Testis (tissue), 3 donors: Measurements from ENCODE around the gene EDAR. TPM values are rescaled to one million over a fixed set of nuclear protein-coding genes. Genes with fewer than 3 reads are reported as not detected.

Experiments used
- DNase-seq: peaks from one replicate; pipeline ENCODE4 v3.0.0-alpha.2; 2019
- H3K27ac ChIP-seq, 2 donors: fragments of 200-600 bp; sonication (generic); one replicate each; pipeline ENCODE4 v1.5.1; 2019
- H3K27me3 ChIP-seq: fragments of 200-600 bp; sonication (generic); one replicate; pipeline ENCODE4 v1.5.1; 2019
- H3K36me3 ChIP-seq: fragments of 200-600 bp; sonication (generic); one replicate; pipeline ENCODE4 v1.5.1; 2017; ENCODE audit warnings: low read depth; ENCODE audit errors: missing control alignments
- H3K4me1 ChIP-seq: fragments of 200-600 bp; sonication (generic); one replicate; pipeline ENCODE4 v1.5.1; 2019
- H3K4me3 ChIP-seq, 2 donors: fragments of 200-600 bp; sonication (generic); one replicate each; pipeline ENCODE4 v1.5.1; 2017 to 2019
- H3K9me3 ChIP-seq: fragments of 200-600 bp; sonication (generic); one replicate; pipeline ENCODE4 v1.5.1; 2017
- POLR2A ChIP-seq: fragments of 450-650 bp; IDR thresholded peaks from one replicate; pipeline ENCODE4 v1.6.1; 2017; ENCODE audit warnings: antibody characterized with exemption, mild to moderate bottlenecking, moderate library complexity
- WGBS, 2 donors: methylation state at CpG; one replicate each; pipeline ENCODE4 v1.1.5; 2018; 5-methylcytosine and 5-hydroxymethylcytosine counted together
- intact Hi-C: fragments of 100-400 bp; cut with DNase I; formaldehyde crosslinking; loops from one replicate; pipeline ENCODE4 v1.15.1; 2023; ENCODE audit warnings: low total_unique reads
- polyA plus RNA-seq: library from polyadenylated mRNA; stranded (reverse); fragments of 350-450 nt; fragmentation: Illumina TruSeq; extraction: RNeasy Lipid Tissue Mini Kit (QIAGEN cat#74804); gene quantifications from one replicate; pipeline ENCODE4 v1.2.3, GENCODE V29; 2014; ENCODE audit warnings: low read depth, low replicate concordance; ENCODE audit not compliant: insufficient read depth
- total RNA-seq, 2 donors: library from RNA; depleted of rRNA; stranded (reverse); fragments of >200 nt; gene quantifications; one replicate each; pipeline ENCODE4 v1.2.3, GENCODE V29; 2016
- TF ChIP-seq, protein P1 (sequence below), 3 experiments: fragments of 450-650 bp in 2 of 3; fragments of 200-600 bp in 1 of 3; sonication (generic) in 1 of 3; IDR thresholded peaks; one replicate each; pipeline ENCODE4 v1.5.1; 2016 to 2019; ENCODE audit warnings: antibody characterized with exemption in 3 of 3, mild to moderate bottlenecking in 2 of 3, moderate library complexity in 1 of 3

The EDAR gene
- total and polyA plus RNA-seq, 3 donors from 2014 or later = 0.30 to 0.74 (median 0.39) TPM

- H3K27ac ChIP-seq = no peak overlapping the region
- no peak for DNase-seq
- TF ChIP-seq, protein P1, sequence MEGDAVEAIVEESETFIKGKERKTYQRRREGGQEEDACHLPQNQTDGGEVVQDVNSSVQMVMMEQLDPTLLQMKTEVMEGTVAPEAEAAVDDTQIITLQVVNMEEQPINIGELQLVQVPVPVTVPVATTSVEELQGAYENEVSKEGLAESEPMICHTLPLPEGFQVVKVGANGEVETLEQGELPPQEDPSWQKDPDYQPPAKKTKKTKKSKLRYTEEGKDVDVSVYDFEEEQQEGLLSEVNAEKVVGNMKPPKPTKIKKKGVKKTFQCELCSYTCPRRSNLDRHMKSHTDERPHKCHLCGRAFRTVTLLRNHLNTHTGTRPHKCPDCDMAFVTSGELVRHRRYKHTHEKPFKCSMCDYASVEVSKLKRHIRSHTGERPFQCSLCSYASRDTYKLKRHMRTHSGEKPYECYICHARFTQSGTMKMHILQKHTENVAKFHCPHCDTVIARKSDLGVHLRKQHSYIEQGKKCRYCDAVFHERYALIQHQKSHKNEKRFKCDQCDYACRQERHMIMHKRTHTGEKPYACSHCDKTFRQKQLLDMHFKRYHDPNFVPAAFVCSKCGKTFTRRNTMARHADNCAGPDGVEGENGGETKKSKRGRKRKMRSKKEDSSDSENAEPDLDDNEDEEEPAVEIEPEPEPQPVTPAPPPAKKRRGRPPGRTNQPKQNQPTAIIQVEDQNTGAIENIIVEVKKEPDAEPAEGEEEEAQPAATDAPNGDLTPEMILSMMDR (IDR thresholded peaks at IDR 0.05) = no peak
- no peak for TF ChIP-seq POLR2A
- WGBS, 2 donors = 84 to 90% methylated on average over 7 of the region's 7 CpGs
- H3K4me3 ChIP-seq = no peak overlapping the region
- no peaks in the 10 kb centered on the region for H3K36me3 ChIP-seq
- H3K27me3 ChIP-seq = no peaks in the 10 kb centered on the region
- intact Hi-C loops = no loop called here
- no peaks in the 10 kb centered on the region for H3K9me3 ChIP-seq
- H3K4me1 ChIP-seq = peaks cover 7% of the 10 kb centered on the region
Measured at GRCh38 chr2:108920686-108921085, 68.3 kb downstream of the EDAR start.

DNA sequence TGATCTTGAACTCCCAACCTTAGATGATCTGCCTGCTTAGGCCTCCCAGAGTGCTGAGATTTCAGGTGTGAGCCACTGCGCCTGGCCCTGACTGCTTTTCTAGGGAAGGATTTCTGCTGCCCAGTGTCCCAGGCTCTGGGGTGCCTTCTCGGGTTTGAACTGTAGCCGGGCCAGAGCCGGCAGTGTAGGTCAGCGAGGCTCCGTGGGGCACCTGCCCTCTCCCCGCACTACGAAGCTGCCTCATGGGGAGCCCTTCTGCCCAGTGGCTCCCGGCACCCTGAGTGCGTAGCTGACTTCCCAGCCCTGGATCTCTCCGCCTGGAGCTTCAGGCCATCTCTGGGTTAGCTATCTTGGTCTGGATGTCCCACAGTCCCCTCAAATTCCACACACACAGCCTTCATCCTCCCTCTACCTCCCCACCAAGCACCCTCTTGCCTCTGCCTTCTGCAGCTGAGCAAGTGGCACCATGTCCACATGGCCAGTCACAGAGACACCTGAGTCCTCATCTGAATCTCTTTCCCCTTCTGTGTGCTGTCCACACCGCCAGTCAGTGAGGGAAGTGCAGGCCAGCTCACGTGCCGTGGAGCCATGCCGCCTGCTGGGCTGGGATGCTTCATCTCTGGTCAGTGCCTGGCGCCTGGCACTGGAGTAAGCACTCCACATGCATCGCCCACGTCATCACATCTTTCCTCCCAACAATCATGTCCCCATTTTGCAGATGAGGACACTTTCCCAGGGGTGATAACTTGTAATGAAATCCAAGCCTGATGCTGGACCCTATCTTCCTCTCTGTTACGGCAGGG lies 69.2 kb downstream of the EDAR start:
- no peak for TF ChIP-seq POLR2A
- TF ChIP-seq, protein P1 (IDR thresholded peaks at IDR 0.05) = no peak

DNA sequence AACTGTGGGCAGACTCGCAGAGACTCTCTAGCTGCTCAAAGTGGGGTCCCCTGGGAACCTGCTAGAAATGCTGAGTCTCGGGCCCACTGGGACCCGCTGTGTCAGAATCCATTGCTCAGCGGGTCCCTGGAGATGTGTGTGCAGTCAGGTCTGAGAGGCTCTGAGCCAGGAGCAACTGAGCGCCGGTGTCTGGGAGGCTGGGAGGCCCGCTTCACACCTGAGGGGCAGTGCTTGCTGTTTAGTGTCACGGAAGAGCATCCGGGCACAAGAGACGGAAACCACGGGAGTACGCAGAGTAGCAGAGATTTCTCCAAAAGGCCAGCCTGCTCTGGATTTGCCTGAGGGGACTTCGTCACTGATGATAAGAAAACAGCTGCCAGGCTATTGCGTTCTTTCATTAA lies 70.1 kb downstream of the EDAR start:
- Histone ChIP-seq H3K27me3 (no peaks in the 10 kb centered on the region), H3K4me3 (no peak overlapping the region), H3K36me3 (no peaks in the 10 kb centered on the region), H3K27ac (no peak overlapping the region), H3K4me1 (peaks cover 7% of the 10 kb centered on the region), H3K9me3 (no peaks in the 10 kb centered on the region)
- no peak for TF ChIP-seq POLR2A
- TF ChIP-seq, protein P1 (IDR thresholded peaks at IDR 0.05) = no peak
- intact Hi-C loops = no loop called here
- 92 to 94% methylated on average over 8 to 14 of the region's 14 CpGs for WGBS, 2 donors
- DNase-seq = no peak

More for the DNA sequence above, 69.2 kb downstream of the EDAR start:
- H3K4me1 ChIP-seq = peaks cover 7% of the 10 kb centered on the region
- no peaks in the 10 kb centered on the region for H3K9me3 ChIP-seq
- intact Hi-C loops = no loop called here
- DNase-seq = no peak
- no peaks in the 10 kb centered on the region for H3K36me3 ChIP-seq
- no peaks in the 10 kb centered on the region for H3K27me3 ChIP-seq
- H3K4me3 ChIP-seq = no peak overlapping the region
- 96% methylated on average over 9 to 19 of the region's 19 CpGs for WGBS, 2 donors
- H3K27ac ChIP-seq = no peak overlapping the region

DNA sequence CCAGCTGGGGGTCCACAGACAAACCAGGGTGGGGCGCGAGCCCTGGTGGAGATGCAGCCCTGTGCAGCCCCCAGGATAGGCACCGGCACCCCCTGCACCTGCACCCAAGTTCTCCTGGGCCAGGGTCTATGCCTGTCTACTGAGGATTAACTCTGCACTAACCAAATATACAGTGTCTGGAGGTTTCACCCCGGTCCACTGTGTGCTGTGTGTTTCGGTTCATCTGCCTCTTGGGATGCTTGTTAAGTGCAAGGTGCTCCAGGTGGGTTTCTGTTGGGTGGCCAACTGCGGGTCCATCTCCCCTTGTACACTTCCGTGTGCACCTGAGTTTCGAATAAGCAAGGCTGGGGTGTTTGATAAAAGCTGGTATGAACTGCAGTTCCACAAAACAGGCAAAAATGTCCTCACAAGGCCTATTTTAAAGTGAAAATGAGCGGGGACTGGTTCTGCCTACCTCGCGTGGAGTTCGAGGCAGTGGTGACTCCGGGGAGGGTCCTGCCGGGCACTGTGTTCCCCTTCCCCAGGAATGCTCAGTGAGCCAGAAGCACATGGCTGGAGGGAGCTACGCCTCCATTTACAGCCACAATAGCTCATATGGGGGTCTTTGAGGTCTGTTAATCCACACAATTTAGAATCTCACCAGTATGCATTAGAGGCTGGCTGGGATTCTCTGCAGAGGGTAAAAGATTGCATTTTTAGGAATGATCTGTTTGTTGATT lies 70.7 kb downstream of the EDAR start:
- Histone ChIP-seq H3K36me3 (no peaks in the 10 kb centered on the region), H3K27ac (no peak overlapping the region), H3K27me3 (no peaks in the 10 kb centered on the region), H3K4me3 (no peak overlapping the region), H3K9me3 (no peaks in the 10 kb centered on the region), H3K4me1 (peaks cover 7% of the 10 kb centered on the region)
- DNase-seq = no peak
- intact Hi-C loops = no loop called here
- 96 to 97% methylated on average over 13 to 15 of the region's 15 CpGs for WGBS, 2 donors
- TF ChIP-seq POLR2A = no peak
- TF ChIP-seq, protein P1 (IDR thresholded peaks at IDR 0.05) = no peak
